Measurements from ENCODE around the gene TRPT1.

GRCh38 chr11:64233913-64234586 lies 8.1 kb upstream of the TRPT1 start, which contains the start of gene VEGFB:
- TF ChIP-seq, protein P1, sequence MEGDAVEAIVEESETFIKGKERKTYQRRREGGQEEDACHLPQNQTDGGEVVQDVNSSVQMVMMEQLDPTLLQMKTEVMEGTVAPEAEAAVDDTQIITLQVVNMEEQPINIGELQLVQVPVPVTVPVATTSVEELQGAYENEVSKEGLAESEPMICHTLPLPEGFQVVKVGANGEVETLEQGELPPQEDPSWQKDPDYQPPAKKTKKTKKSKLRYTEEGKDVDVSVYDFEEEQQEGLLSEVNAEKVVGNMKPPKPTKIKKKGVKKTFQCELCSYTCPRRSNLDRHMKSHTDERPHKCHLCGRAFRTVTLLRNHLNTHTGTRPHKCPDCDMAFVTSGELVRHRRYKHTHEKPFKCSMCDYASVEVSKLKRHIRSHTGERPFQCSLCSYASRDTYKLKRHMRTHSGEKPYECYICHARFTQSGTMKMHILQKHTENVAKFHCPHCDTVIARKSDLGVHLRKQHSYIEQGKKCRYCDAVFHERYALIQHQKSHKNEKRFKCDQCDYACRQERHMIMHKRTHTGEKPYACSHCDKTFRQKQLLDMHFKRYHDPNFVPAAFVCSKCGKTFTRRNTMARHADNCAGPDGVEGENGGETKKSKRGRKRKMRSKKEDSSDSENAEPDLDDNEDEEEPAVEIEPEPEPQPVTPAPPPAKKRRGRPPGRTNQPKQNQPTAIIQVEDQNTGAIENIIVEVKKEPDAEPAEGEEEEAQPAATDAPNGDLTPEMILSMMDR (tag by site-specific recombination; IDR thresholded peaks at IDR 0.05), result peak; percentile 22; the same call in 1 of the 2 replicates
- TF ChIP-seq ZNF660 (tag by site-specific recombination; IDR thresholded peaks at IDR 0.05) (no peak), MYNN (tag by site-specific recombination; IDR thresholded peaks at IDR 0.05; ENCODE audit: borderline replicate concordance) (no peak), ZNF621 (tag by site-specific recombination; IDR thresholded peaks at IDR 0.05) (no peak)

All from HEK293 (cell line).